Measurements from ENCODE around the gene MS4A8. TPM values are rescaled to one million over a fixed set of nuclear protein-coding genes. Genes with fewer than 3 reads are reported as not detected.

The MS4A8 gene
- total and polyA plus RNA-seq, 10 donors, result 0.19 TPM; not detected in 9

DNA sequence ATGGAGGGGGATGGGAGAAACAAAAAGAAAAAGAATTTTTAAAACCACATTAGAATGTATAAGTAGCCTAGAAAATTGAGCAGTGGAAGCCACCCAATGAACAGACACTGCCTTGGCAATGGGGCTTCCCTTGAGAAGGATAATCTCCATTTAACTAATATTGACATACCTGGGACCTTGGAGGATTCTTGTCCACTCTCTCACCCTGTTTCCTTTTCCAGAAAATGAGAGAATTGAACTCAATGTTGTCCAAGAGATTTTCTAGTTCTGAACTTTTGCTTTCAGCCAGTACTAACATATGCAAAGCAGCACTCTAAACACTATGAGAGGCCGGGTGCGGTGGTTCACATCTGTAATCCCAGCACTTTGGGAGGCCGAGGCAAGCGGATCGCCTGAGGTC lies 524 bp downstream of the MS4A8 start:
- intact Hi-C loops (cut with DNase I; ENCODE audit: low total_unique reads), result no loop called here
- Histone ChIP-seq H3K4me3 (no peak overlapping the region), H3K27me3 (replicated peaks in 1 of 7) (no peaks in the 10 kb centered on the region), H3K9me3 (peaks cover 0 to 7% (median 0%) of the 10 kb centered on the region in 8 donors), H3K36me3 (no peaks in the 10 kb centered on the region), H3K4me1 (no peaks in the 10 kb centered on the region), H3K27ac (no peak overlapping the region)
- DNase-seq, result no peak
- TF ChIP-seq CTCF (IDR thresholded peaks at IDR 0.05 in 8 of 11, conservative IDR thresholded peaks at IDR 0.05 in 3 of 11) (no peak), POLR2A (IDR thresholded peaks at IDR 0.05) (no peak), POLR2AphosphoS5 (IDR thresholded peaks at IDR 0.05) (no peak)
- 77 to 95% (median 93%) methylated on average over 5 of the region's 5 CpGs for WGBS, 5 donors

- Histone ChIP-seq H3K27ac (no peak overlapping the region), H3K36me3 (no peaks in the 10 kb centered on the region), H3K4me1 (no peaks in the 10 kb centered on the region), H3K27me3 (replicated peaks in 1 of 7) (no peaks in the 10 kb centered on the region), H3K9me3 (no peaks in the 10 kb centered on the region), H3K4me3 (no peak overlapping the region)
- no peak for DNase-seq
- TF ChIP-seq CTCF (IDR thresholded peaks at IDR 0.05 in 8 of 11, conservative IDR thresholded peaks at IDR 0.05 in 3 of 11) (peak in 3 of 11 experiments; percentile 20 to 35 (median 22)), POLR2AphosphoS5 (IDR thresholded peaks at IDR 0.05) (no peak)
- WGBS, 5 donors, result 74 to 80% (median 78%) methylated on average over 14 of the region's 14 CpGs
- intact Hi-C loops (cut with DNase I; ENCODE audit: low total_unique reads), result no loop called here
These were observed 1.5 kb downstream of the MS4A8 start for GRCh38 chr11:60700689-60701468.

- DNase-seq, result no peak
- Histone ChIP-seq H3K36me3 (no peaks in the 10 kb centered on the region), H3K9me3 (no peaks in the 10 kb centered on the region), H3K27ac (no peak overlapping the region), H3K4me1 (no peaks in the 10 kb centered on the region), H3K4me3 (no peak overlapping the region), H3K27me3 (replicated peaks in 1 of 7) (no peaks in the 10 kb centered on the region)
- WGBS, 5 donors, result 64 to 78% (median 67%) methylated on average over 4 of the region's 4 CpGs
- TF ChIP-seq POLR2A (IDR thresholded peaks at IDR 0.05) (no peak), POLR2AphosphoS5 (IDR thresholded peaks at IDR 0.05) (no peak), CTCF (IDR thresholded peaks at IDR 0.05 in 8 of 11, conservative IDR thresholded peaks at IDR 0.05 in 3 of 11) (no peak)
- intact Hi-C loops (cut with DNase I; ENCODE audit: low total_unique reads), result no loop called here
These were observed 2.0 kb downstream of the MS4A8 start for GRCh38 chr11:60701469-60701818.

GRCh38 chr11:60703374-60703773 lies 4.0 kb downstream of the MS4A8 start:
- TF ChIP-seq POLR2A (IDR thresholded peaks at IDR 0.05), result no peak
- TF ChIP-seq CTCF (IDR thresholded peaks at IDR 0.05 in 8 of 11, conservative IDR thresholded peaks at IDR 0.05 in 3 of 11), result no peak
- no peak for TF ChIP-seq POLR2AphosphoS5 (IDR thresholded peaks at IDR 0.05)
- Histone ChIP-seq H3K4me3 (no peak overlapping the region), H3K9me3 (no peaks in the 10 kb centered on the region), H3K27me3 (replicated peaks in 1 of 7) (peaks cover 0 to 2% (median 0%) of the 10 kb centered on the region in 7 donors), H3K4me1 (no peaks in the 10 kb centered on the region), H3K36me3 (no peaks in the 10 kb centered on the region), H3K27ac (no peak overlapping the region)
- intact Hi-C loops (cut with DNase I; ENCODE audit: low total_unique reads), result no loop called here
- no peak for DNase-seq
- 88 to 92% (median 92%) methylated on average over 10 to 12 of the region's 12 CpGs for WGBS, 5 donors

All from spleen (tissue), 11 donors.